ENCODE results near the gene ANO3.
"Not testable (repeated sequence)": the region's sequence is repeated elsewhere in the genome, so short reads cannot be mapped to it uniquely, and the experiment has no call there.

The ANO3 gene

GRCh38 chr11:26331911-26332571 is at the start of gene ANO3:
TSS of gene ANO3 (plus strand) at chr11:26332130. CDS start at chr11:26332276, 146 bp downstream.
- peak; percentile 15 for TF ChIP-seq CTCF (IDR thresholded peaks at IDR 0.05; ENCODE audit: borderline replicate concordance, control extremely low read depth, extremely low read depth, insufficient read depth, missing control alignments)

GRCh38 chr11:26283852-26284408 is 48.0 kb upstream of the ANO3 start:
- TF ChIP-seq CTCF (IDR thresholded peaks at IDR 0.05; ENCODE audit: borderline replicate concordance, control extremely low read depth, extremely low read depth, insufficient read depth, missing control alignments) = no peak
- DNase-seq (ENCODE audit: low spot score) = no peak
- in situ Hi-C loops (cut with MboI; ENCODE audit: low sequenced_read_pairs, unreplicated experiment) = no loop called here

More at GRCh38 chr11:26331911-26332571, at the start of gene ANO3:
- in situ Hi-C loops (cut with MboI; ENCODE audit: low sequenced_read_pairs, unreplicated experiment) = no loop called here
- DNase-seq (ENCODE audit: low spot score) = peak; percentile 67

- no peak for DNase-seq (ENCODE audit: low spot score)
- in situ Hi-C loops (cut with MboI; ENCODE audit: low sequenced_read_pairs, unreplicated experiment) = no loop called here
- TF ChIP-seq CTCF (IDR thresholded peaks at IDR 0.05; ENCODE audit: borderline replicate concordance, control extremely low read depth, extremely low read depth, insufficient read depth, missing control alignments) = no peak
Observed at GRCh38 chr11:26285608-26286007, 46.3 kb upstream of the ANO3 start.

GRCh38 chr11:26286472-26287066 is 45.4 kb upstream of the ANO3 start:
- peak; percentile 11 for DNase-seq (ENCODE audit: low spot score)
- TF ChIP-seq CTCF (IDR thresholded peaks at IDR 0.05; ENCODE audit: borderline replicate concordance, control extremely low read depth, extremely low read depth, insufficient read depth, missing control alignments) = peak; percentile 44
- in situ Hi-C loops (cut with MboI; ENCODE audit: low sequenced_read_pairs, unreplicated experiment) = no loop called here

- DNase-seq (ENCODE audit: low spot score) = no peak
- in situ Hi-C loops (cut with MboI; ENCODE audit: low sequenced_read_pairs, unreplicated experiment) = no loop called here
- TF ChIP-seq CTCF (IDR thresholded peaks at IDR 0.05; ENCODE audit: borderline replicate concordance, control extremely low read depth, extremely low read depth, insufficient read depth, missing control alignments) = no peak
Observed at GRCh38 chr11:26287067-26287518, 44.8 kb upstream of the ANO3 start.

- in situ Hi-C loops (cut with MboI; ENCODE audit: low sequenced_read_pairs, unreplicated experiment) = loop anchor here (10.0 kb wide), 1 partner anchor 347 kb away; no protein-coding TSS in a partner anchor
- TF ChIP-seq CTCF (IDR thresholded peaks at IDR 0.05; ENCODE audit: borderline replicate concordance, control extremely low read depth, extremely low read depth, insufficient read depth, missing control alignments) = peak; percentile 49
- DNase-seq (ENCODE audit: low spot score) = peak; percentile 37
Observed at GRCh38 chr11:26297189-26297975, 34.5 kb upstream of the ANO3 start.

GRCh38 chr11:26316372-26316771 is 15.6 kb upstream of the ANO3 start:
- DNase-seq (ENCODE audit: low spot score); in situ Hi-C loops (cut with MboI; ENCODE audit: low sequenced_read_pairs, unreplicated experiment): not testable (repeated sequence)

Measured in GM13976 (cell line).